HG02938 (cell line): ENCODE data around the gene DDIAS.
"Not testable (repeated sequence)": the region's sequence is repeated elsewhere in the genome, so short reads cannot be mapped to it uniquely, and the experiment has no call there.

Source experiments
- ATAC-seq: cut with Tn5 transposase; IDR thresholded peaks from one replicate; pipeline ENCODE4 v1.9.1; 2021; ENCODE audit warnings: mild to moderate bottlenecking, moderate library complexity; ENCODE audit not compliant: unreplicated experiment

The DDIAS gene, protein sequence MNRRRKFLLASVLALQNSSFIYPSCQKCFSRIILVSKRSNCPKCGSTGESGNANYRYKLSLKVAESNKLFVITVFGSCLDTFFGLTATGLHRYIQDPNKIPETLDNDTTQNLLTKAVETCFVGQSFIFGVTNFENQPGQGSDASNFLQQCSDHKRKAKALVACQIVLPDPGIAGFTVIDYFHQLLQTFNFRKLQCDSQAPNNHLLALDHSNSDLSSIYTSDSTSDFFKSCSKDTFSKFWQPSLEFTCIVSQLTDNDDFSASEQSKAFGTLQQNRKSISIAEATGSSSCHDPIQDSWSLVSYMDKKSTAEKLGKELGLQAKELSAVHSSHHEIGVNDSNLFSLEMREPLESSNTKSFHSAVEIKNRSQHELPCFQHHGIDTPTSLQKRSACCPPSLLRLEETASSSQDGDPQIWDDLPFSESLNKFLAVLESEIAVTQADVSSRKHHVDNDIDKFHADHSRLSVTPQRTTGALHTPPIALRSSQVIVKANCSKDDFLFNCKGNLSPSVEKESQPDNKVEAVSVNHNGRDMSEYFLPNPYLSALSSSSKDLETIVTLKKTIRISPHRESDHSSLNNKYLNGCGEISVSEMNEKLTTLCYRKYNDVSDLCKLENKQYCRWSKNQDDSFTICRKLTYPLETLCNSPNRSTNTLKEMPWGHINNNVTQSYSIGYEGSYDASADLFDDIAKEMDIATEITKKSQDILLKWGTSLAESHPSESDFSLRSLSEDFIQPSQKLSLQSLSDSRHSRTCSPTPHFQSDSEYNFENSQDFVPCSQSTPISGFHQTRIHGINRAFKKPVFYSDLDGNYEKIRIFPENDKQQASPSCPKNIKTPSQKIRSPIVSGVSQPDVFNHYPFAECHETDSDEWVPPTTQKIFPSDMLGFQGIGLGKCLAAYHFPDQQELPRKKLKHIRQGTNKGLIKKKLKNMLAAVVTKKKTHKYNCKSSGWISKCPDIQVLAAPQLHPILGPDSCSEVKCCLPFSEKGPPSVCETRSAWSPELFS

DNA sequence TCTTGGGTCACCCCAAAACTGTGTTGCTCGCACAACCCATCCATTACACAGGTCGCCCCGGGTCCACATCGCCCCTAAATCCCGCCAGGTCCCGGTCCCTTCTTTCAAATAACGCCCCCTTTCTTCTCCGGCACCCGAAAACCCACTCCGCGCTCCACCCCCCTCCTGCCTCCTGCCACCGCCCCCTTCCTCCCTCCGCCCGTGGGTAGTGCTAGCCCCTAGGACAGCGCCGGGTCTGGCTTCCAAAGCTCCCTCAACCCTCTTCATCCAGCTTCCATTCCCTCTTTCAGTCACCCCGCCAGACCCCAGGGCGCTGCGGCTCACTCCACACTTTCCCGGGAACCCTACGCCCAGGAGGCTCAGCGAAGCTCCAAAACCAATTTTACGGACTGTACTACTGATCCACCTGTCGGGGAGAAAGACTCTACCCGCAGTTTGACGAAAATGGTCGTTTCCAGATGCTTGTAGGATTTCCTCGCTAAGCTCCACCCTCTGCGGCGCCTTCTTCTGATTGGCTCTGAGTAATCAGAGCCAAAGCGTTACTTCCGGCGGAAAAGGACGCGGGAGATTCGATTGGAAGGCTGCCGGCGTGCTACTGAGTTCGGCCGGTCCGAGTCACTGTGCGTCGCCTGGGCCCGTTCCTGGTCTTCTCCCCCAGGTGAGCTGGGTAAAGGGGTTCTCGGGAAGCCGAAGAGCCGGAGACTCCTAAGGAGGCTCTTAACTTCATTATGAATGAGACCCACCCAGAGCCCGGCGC lies at the start of gene DDIAS:
DDIAS (plus strand) TSS at position 572 of the 757 bp plus-strand sequence. CDS start 13,003 bp downstream, outside the sequence.
- peak; percentile 68 for ATAC-seq

DNA sequence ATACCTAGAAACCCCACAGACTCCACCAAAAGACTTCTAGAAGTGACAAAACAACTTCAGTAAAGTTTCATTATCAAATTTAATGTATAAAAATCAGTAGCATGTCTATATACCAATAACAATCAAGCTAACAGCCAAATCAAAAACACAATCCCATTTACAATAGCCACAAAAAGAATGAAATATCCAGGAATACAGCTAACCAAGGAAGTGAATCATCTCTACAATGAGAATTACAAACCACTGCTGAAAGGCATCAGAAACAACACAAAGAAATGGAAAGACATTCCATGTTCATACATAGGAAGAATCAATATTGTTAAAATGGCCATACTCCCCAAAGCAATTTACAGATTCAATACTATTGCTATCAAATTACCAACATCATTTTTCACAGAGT lies 47.3 kb upstream of the DDIAS start:
- no peak for ATAC-seq

DNA sequence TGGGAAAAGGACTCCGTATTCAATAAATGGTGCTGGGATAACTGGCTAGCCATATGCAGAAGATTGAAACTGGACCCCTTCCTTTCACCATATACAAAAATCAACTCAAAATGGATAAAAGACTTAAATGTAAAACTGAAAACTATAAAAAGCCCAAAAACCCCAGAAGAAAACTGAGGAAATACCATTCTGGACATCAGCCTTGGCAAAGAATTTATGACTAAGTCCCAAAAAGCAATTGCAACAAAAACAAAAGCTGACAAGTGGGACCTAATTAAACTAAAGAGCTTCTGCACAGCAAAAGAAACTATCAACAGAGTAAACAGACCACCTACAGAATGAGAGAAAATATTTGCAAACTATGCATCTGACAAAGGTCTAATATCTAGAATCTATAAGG lies 46.6 kb upstream of the DDIAS start:
- ATAC-seq, result not testable (repeated sequence)

DNA sequence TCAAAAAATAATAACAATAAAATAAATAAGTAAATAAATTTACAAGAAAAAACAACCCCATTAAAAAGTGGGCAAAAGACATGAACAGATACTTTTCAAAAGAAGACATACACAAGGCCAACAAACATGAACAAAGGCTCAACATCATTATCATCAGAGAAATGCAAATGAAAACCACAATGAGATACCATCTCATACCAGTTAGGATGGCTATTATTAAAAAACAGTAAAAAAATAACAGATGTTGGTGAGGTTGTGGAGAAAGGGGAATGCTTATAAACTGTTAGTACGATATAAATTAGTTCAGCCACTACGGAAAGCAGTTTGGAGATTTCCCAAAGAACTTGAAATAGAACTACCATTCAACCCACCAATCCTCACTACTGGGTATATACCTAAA lies 45.9 kb upstream of the DDIAS start:
- ATAC-seq, result no peak

DNA sequence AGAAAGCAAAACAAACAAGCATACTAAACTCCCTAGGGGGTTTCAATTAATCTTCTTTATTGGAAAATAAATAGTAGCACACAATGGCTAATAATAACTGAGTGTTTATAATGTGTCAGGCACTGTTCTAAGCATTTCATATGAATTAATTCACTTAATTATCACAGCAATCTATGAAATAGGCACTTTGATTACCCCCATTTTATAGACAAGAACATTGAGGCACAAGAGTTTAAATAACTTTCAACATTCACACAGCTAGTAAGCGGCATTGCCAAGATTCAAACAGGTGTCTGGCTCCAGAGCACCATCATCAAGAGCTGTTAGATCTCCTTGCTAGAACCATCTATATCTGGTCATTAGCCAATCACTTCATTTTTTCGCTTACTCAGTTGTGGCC lies 44.4 kb upstream of the DDIAS start:
- ATAC-seq, result no peak

DNA sequence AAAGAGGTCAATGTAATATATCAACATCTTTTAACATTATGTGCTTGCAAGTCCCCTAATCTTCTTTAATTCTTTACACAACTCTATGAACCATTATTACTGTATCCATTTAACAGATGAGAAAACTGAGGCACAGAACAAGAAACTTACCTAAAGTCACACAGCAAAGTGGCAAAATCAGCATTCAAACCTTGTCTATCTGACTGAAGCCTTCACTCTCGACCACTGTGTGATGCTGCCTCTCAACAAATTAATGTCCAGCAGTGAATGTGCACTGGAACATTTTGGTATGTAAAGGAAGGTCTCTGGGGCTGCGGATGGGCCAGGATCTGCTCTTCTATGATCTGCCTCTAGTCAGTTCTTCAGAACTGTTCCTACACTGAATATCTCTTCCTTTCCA lies 43.4 kb upstream of the DDIAS start:
- no peak for ATAC-seq

DNA sequence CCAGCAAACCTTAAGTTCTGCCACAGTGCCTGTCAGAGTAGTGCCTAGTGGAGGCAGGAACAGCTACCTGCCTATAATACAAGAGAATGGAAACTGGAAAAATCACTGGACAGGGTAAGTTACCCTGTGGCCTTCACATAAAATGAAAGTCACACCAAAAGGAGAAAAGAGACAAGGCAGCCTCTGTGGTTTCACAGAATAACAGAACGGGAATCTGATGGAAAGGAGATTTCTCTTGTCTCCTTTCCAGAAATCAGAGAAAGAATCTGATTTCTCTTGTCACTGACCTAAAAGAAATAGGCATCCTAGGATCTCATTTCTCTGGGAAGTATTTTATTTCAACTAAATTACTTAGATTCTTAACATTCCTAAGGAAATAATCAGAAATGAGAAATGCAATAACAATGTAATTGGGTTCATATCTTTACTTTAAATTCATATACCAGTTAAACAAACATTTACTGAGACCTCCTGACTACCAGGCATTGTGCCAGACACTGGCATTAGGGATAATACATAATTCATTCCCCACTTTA lies 42.9 kb upstream of the DDIAS start:
- ATAC-seq, result no peak

DNA sequence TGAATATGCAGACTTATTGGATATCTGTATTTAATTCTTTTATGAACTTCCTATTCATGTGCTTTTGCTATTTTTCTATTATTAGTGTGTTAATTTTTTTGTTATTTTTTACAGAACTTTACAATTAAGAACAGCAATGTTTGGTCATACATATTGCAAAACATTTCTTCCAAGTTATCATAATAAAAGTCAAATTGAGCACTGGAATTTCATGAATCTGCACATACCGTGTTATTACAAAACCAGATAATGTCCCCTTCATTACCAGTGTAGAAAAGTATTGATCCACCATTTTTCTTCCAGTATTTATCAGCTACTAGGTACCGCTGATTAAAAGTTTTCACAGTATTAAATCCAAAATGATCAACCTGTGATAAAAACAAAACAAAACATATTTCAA lies 41.8 kb upstream of the DDIAS start:
- ATAC-seq, result no peak

DNA sequence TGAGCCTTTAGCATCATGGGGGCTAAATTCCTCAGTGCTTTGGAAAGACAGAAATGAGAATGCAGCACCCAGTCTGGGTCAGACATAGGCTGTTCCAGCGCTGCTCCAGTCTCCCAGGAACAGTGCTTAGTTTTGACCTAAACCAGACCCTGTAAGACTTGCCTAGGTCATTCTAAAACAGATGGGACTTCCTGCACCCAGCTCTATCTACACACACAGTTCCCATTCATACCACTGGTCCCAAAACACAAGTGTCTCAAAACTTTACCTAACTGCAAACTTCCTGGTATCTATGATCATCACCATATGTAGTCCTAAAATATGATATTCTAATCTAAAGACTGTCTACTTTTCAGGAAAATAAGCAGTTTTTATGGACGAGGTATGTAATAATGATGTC lies 39.2 kb upstream of the DDIAS start:
- no peak for ATAC-seq

DNA sequence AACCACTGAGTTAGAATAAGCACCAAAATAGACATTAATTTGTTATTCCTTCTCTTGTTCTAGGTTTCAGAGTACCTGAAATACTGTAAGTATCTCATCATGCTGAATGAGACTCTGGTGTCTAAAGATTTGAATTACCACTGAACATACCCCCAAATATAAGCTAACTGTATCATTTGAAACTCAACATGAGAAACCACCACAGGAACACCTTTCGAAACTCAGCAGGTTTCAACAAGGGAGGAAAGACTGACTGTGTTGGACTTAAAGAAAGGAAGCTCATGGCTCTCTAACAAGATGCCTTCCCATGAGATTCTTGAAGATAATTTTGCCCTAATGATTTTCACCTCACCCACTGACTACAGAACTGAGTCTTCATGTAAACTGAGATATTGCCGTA lies 38.3 kb upstream of the DDIAS start:
- no peak for ATAC-seq

DNA sequence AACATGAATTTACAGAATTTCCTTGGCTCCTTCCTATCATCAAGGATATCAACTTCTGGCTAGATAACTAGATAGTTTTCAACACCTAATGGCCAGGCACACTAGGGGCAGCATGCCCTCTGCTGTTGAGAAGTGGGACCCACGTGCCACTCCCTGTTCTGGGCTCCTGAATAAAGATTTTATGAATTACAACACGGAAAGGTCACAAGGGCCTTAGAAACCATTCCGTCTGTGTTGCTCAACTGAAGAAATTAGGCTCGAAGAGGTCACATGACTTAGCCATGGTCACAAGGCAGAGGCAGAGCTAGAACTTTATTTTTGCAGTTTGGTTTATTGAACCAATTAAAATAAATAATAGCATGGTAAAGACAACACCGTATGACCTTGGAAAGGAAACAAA lies 37.3 kb upstream of the DDIAS start:
- no peak for ATAC-seq

DNA sequence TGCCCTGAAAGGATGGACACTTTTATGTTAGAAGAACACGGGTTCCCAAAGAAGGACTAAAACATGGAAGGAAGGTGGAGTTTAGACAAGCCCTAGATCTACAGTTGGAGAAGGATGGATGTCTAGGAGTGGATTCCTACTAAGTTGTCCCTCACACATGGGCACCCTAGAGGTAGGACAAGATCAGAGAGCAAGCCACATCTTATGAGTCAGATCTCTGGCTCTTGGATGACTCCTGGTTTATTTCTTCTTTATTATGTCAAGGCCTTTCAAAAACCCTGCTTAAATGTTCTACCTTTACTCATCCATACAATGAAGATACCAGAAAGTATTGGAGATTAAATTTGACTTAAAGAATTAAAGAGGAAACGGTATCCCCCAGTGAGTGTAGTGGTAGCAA lies 35.7 kb upstream of the DDIAS start:
- no peak for ATAC-seq

DNA sequence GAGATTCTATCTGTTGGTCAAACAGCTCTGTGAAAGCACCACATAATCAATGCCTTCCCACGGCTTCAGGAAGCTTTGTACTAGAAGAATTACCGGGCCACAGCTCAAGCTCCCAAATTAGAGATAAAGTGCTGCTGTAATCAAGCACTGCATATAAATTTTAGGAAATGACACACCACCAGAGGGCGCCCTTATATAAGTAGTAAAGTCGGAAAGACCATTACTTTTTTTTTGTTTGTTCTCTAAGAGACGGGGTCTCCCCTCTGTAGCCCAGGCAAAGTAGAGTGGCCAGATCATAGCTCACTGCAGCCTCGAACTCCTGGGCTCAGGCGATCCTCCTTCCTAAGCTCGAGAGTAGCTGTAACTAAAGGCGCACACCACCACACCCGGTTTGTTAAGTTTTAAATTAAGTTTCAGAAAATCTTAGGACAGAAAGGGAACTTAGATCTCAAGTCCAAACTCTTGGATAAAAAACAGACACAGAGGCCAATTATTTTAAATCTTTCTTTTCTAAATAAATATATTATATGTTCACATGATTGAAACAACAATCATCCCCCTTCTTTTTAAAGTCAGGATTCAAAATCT lies 33.9 kb upstream of the DDIAS start:
- ATAC-seq, result no peak

DNA sequence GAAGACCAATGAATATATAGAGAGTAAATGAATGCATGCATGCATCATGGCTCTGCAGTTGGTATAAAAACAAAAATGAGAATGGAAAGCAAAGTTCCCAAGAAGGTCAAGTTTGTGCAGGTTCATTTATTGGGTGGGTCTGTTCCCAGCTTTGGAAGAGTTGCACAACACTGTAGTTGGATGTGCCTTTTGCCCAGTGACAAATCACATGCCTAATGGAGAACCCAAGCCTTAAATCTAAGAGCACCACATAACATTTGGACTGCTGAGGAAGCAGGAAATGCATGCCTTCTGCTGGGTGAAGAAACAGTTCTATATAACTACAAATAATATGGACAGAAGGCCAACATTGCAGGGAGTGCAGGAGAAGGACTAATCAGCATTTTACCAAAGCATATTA lies 31.9 kb upstream of the DDIAS start:
- no peak for ATAC-seq

DNA sequence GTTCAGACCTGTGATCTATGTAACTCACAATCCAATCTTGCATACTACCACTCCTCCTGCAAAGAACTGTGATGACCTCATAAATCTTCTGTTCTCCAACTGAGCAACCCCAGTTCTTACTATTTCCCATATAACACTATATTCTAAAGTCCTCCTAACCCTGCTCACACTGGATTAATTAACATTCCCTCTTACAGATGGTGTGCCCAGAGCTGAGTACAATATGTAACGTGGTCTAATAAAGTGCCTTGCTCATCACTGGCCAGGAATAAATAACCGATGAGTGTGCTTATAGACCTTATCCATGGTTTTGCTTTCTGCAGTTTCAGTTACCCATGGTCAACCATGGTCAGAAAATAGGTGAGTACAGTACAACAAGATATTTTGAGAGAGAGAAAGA lies 29.9 kb upstream of the DDIAS start:
- no peak for ATAC-seq

DNA sequence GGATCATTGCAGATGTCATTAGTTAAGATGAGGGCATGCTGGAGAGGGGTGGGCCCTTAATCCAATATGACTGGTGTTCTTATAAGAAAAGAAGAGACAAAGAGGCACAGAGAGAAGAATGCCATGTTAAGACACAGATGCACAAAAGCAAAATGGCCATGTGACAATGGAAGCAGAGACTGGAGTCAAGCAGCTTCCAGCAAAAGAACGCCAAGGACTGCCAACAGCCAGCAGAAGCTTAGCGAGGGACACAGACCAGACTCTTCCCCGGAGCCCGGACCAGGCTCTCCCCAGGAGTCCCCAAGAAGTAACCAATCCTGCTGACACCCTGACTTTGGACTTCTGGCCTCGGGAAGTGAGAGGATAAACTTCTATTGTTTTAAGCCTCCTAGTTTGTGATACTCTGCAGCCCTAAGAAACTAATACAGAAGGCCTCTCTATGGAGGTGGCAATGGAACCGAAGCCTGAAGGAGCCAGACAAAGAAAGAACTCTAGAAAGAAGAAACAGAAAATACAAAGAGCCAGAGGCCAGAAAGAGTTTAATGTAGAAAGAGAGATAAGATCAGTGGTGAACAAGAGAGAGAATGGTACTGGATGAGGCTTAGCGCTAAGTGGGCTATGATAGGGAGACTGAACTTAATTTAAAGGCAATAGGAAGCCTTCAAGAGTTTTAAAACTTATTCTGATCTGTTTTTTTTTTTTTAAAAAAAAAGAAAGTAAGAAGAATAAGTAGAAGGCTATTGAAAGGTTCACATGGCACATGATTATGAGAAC lies 29.0 kb upstream of the DDIAS start:
- no peak for ATAC-seq

DNA sequence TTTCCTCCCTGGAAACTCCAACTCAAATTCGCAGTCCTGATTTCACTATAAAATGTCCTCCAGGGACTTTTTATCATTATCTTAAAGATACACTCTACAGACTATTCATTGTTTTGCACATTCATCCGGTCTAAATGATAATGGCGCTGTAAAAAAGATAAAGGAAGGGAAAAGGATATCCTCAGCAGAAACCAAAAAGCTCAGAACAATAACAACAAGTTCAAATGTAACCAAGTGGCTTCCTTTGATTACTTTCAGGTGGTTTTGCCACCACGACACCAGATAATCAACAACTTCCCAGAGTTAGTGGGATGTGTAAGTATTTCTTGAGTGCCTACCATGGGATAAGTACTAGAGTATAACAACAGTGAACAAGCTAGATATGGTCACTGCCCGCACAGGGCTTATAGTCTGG lies 27.6 kb upstream of the DDIAS start:
- no peak for ATAC-seq

DNA sequence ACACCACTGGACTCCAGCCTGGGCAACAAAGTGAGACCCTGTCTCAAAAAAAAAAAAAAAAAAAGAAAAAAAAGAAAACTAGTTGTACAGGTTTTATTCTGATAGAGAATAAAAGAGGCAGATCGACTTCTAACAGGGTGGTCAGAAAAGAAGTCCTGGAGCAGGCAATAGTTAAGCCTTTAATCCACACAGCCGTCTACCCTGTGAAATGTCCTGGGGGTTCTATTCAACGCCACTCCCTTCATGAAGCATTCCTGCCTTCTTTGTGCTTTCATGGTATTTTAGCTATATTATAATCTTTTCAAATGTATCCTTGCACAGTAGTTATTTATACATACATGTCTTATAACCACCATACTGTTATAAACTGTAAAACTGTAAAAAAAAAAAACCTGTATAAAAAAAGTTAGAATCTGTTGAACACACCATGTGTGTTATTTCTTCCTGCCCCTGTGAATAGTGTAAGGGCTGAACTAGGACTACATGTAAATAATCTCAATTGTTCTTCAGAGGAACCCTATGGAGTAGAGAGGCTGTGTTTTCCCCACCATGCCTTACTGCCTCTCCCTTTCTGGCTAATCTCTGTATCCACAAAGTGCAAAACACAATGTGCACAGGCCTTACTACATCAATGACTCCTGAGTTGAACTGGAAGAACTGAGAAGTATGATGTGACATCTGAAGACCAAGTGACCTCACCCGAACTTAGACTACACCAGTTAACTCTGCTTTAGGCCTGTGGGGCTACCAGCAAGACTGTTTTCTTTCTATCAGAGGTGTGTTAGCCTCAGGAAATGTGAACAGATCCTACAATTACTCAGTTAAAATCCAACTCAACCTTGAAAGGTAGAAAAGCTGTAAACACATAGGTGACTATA lies 26.7 kb upstream of the DDIAS start:
- ATAC-seq, result no peak

DNA sequence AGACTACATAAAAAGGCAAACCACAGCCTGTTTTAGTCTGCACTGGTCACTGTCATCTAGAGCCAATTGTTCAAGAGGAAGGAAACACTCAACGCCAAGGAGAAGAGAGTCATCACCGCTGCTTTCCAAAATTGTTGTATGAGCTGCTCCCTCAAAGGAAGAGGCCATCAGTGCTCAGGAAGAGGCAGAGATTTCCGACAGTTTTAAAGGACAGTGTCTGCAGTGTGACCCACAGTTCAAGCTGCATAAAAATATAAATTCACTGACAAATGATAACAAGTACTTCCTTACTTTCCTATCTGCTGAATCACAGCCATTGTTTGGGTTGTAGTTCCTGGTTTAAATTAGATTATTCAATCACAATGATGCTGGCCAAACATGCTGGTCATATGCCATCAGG lies 17.7 kb upstream of the DDIAS start:
- no peak for ATAC-seq
